ENCODE results near the gene LILRA1. TPM values are rescaled to one million over a fixed set of nuclear protein-coding genes. Genes with fewer than 3 reads are reported as not detected.

Gene LILRA1
- total and polyA plus RNA-seq, 10 donors = 3.4 to 65.0 (median 35.4) TPM

DNA sequence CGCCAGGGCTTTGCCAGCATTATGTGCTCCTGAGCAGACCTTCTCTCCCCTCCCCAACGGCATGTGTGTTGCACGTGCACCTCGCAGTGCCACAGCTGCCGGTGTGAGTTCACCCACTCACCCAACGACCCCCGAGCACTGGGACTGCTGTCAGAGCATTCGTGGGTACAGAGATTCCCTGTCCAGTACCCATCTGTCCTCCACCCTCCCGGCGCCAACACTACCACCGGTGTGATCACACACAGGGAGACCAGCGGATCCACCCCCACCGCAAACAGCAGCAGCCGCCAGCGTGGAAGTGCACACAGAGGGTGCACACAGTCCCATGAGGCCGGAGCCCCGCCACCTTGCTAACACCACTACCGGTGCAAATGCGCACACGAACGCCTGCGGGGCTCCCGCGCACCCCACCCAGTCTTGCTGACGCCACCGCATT lies 15.9 kb downstream of the LILRA1 start:
- no peak for TF ChIP-seq POLR2AphosphoS5 (IDR thresholded peaks at IDR 0.05)
- no peak for TF ChIP-seq POLR2A (IDR thresholded peaks at IDR 0.05)
- TF ChIP-seq, protein P1, sequence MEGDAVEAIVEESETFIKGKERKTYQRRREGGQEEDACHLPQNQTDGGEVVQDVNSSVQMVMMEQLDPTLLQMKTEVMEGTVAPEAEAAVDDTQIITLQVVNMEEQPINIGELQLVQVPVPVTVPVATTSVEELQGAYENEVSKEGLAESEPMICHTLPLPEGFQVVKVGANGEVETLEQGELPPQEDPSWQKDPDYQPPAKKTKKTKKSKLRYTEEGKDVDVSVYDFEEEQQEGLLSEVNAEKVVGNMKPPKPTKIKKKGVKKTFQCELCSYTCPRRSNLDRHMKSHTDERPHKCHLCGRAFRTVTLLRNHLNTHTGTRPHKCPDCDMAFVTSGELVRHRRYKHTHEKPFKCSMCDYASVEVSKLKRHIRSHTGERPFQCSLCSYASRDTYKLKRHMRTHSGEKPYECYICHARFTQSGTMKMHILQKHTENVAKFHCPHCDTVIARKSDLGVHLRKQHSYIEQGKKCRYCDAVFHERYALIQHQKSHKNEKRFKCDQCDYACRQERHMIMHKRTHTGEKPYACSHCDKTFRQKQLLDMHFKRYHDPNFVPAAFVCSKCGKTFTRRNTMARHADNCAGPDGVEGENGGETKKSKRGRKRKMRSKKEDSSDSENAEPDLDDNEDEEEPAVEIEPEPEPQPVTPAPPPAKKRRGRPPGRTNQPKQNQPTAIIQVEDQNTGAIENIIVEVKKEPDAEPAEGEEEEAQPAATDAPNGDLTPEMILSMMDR (IDR thresholded peaks at IDR 0.05 in 8 of 11, conservative IDR thresholded peaks at IDR 0.05 in 3 of 11) = no peak
- Histone ChIP-seq H3K4me3 (no peak overlapping the region), H3K4me1 (peaks cover 0 to 54% (median 23%) of the 10 kb centered on the region in 6 donors), H3K9me3 (peaks cover 0 to 31% (median 12%) of the 10 kb centered on the region in 8 donors), H3K36me3 (no peaks in the 10 kb centered on the region), H3K27ac (peak overlapping the region in 3 of 8 donors; percentile 67 to 73 (median 70)), H3K27me3 (replicated peaks in 1 of 7) (peaks cover 0 to 5% (median 0%) of the 10 kb centered on the region in 7 donors)
- peak; percentile 67 for DNase-seq
- intact Hi-C loops (cut with DNase I; ENCODE audit: low total_unique reads) = no loop called here
- 81 to 92% (median 87%) methylated on average over 24 to 26 of the region's 26 CpGs for WGBS, 5 donors

DNA sequence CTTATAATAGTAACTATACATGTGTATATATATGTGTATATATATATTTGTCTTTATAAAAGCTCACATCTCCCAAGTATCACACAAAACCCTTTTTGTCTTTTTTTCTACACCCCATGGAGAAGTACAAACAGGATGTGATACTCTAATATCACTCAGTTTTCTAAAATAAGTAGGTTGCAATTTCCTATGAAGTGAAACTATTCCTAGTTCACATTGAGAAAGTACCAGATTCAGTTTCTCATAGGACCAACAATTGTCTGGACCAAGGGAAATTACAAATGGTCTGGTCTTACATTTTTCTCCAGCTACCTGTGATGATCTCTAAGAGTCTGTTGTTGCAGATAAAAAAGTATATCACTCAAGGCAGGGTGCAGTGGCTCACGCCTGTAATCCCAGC lies 19.0 kb downstream of the LILRA1 start:
- Histone ChIP-seq H3K9me3 (peaks cover 0 to 20% (median 0%) of the 10 kb centered on the region in 8 donors), H3K36me3 (no peaks in the 10 kb centered on the region), H3K27me3 (replicated peaks in 1 of 7) (no peaks in the 10 kb centered on the region), H3K4me1 (peaks cover 0 to 58% (median 17%) of the 10 kb centered on the region in 6 donors), H3K27ac (peak overlapping the region in 5 of 8 donors; percentile 7 to 56 (median 47)), H3K4me3 (no peak overlapping the region)
- WGBS, 5 donors = 76 to 93% (median 88%) methylated on average over 1 of the region's 1 CpG
- DNase-seq = no peak
- TF ChIP-seq POLR2A (IDR thresholded peaks at IDR 0.05) (no peak), POLR2AphosphoS5 (IDR thresholded peaks at IDR 0.05) (no peak)
- TF ChIP-seq, protein P1 (IDR thresholded peaks at IDR 0.05 in 8 of 11, conservative IDR thresholded peaks at IDR 0.05 in 3 of 11) = no peak
- intact Hi-C loops (cut with DNase I; ENCODE audit: low total_unique reads) = no loop called here

DNA sequence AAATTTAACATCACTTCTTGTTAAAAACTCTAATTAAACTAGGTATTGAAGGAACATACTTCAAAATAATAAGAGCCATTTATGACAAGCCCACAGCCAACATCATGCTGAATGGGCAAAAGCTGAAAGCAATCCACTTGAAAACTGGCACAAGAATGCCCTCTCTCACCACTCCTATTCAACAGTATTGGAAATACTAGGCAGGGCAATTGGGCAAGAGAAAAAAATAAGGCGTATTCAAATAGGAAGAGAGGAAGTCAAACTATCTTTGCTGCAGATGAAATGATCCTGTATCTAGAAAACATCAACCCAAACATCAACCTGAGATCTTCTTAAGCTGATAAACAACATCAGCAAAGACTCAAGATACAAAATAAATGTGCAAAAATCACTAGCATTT lies 21.3 kb downstream of the LILRA1 start:
- intact Hi-C loops (cut with DNase I; ENCODE audit: low total_unique reads) = no loop called here
- H3K36me3 ChIP-seq = no peaks in the 10 kb centered on the region
- WGBS, 5 donors = 65 to 79% (median 73%) methylated on average over 1 of the region's 1 CpG
- H3K27me3 ChIP-seq (replicated peaks in 1 of 7) = no peaks in the 10 kb centered on the region
- H3K4me1 ChIP-seq = peaks cover 0 to 46% (median 14%) of the 10 kb centered on the region in 6 donors
- no peak overlapping the region for H3K27ac ChIP-seq
- H3K4me3 ChIP-seq = no peak overlapping the region
- no peak for TF ChIP-seq POLR2A (IDR thresholded peaks at IDR 0.05)
- TF ChIP-seq POLR2AphosphoS5 (IDR thresholded peaks at IDR 0.05) = no peak
- TF ChIP-seq, protein P1 (IDR thresholded peaks at IDR 0.05 in 8 of 11, conservative IDR thresholded peaks at IDR 0.05 in 3 of 11) = no peak
- DNase-seq = no peak
- H3K9me3 ChIP-seq = peaks cover 0 to 17% (median 0%) of the 10 kb centered on the region in 8 donors

DNA sequence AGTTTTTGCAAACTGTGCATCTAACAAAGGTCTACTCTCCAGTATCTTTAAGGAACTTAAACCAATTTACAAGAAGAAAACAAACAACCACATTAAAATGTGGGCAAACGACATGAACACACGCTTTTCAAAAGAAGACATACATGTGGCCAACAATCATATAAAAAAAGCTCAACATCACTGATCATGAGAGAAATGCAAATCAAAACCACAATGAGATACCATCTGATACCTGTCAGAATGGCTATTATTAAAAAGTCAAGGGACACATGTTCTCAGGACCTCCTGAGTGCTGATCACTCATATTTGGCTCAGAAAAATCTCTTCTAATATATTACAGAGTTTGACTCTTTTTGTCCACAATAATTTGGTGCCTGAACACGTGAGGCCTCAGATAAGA lies 22.6 kb downstream of the LILRA1 start:
- H3K27ac ChIP-seq = peak overlapping the region; percentile 44 to 86 (median 79)
- intact Hi-C loops (cut with DNase I; ENCODE audit: low total_unique reads) = no loop called here
- no peaks in the 10 kb centered on the region for H3K36me3 ChIP-seq
- no peak for TF ChIP-seq POLR2AphosphoS5 (IDR thresholded peaks at IDR 0.05)
- TF ChIP-seq, protein P1 (IDR thresholded peaks at IDR 0.05 in 8 of 11, conservative IDR thresholded peaks at IDR 0.05 in 3 of 11) = no peak
- no peak for TF ChIP-seq POLR2A (IDR thresholded peaks at IDR 0.05)
- no peak for DNase-seq
- peak overlapping the region in 4 of 8 donors; percentile 27 to 68 (median 44) for H3K4me3 ChIP-seq
- peaks cover 0 to 57% (median 16%) of the 10 kb centered on the region in 6 donors for H3K4me1 ChIP-seq
- WGBS, 5 donors = 40 to 58% (median 58%) methylated on average over 3 of the region's 3 CpGs
- H3K9me3 ChIP-seq = peaks cover 0 to 7% (median 0%) of the 10 kb centered on the region in 8 donors
- no peaks in the 10 kb centered on the region for H3K27me3 ChIP-seq (replicated peaks in 1 of 7)

Measured in spleen (tissue), 11 donors.